ENCODE measurements around the gene KRTAP3-3.

The KRTAP3-3 gene

DNA sequence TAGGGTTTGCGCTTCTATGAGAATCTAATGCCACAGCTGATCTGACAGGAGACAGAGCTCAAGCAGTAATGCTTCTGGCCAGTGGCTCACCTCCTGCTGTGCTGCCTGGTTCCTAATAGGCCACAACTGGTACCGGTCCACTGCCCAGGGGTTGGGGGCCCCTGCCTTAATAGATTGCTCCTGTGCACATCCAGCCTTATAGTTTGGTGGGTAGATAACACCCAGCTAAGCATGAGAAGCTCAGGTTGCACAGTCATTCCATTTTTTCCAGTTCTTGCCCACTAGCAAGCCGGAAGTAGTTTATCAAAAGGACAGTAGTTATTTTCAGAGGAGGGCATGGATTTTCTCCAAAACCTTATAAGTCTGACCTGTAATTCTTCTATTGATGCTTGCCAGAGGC, 25.5 kb upstream of the KRTAP3-3 start:
- Histone ChIP-seq H3K36me3 (ENCODE audit: insufficient read depth) (no peaks in the 10 kb centered on the region), H2AFZ (ENCODE audit: low read depth) (no peak overlapping the region), H3K9ac (no peak overlapping the region), H3K79me2 (ENCODE audit: insufficient read depth, low read depth) (no peaks in the 10 kb centered on the region), H3K4me1 (ENCODE audit: low read depth, poor library complexity, severe bottlenecking) (no peaks in the 10 kb centered on the region), H3K27me3 (ENCODE audit: insufficient read depth, low read depth) (no peaks in the 10 kb centered on the region), H3K27ac (no peak overlapping the region), H3K4me2 (no peak overlapping the region), H4K20me1 (ENCODE audit: insufficient read depth) (no peaks in the 10 kb centered on the region), H3K4me3 (IDR thresholded peaks at IDR 0.05; ENCODE audit: insufficient read depth, low read depth, low read length) (no peak overlapping the region)
- TF ChIP-seq, protein P1, sequence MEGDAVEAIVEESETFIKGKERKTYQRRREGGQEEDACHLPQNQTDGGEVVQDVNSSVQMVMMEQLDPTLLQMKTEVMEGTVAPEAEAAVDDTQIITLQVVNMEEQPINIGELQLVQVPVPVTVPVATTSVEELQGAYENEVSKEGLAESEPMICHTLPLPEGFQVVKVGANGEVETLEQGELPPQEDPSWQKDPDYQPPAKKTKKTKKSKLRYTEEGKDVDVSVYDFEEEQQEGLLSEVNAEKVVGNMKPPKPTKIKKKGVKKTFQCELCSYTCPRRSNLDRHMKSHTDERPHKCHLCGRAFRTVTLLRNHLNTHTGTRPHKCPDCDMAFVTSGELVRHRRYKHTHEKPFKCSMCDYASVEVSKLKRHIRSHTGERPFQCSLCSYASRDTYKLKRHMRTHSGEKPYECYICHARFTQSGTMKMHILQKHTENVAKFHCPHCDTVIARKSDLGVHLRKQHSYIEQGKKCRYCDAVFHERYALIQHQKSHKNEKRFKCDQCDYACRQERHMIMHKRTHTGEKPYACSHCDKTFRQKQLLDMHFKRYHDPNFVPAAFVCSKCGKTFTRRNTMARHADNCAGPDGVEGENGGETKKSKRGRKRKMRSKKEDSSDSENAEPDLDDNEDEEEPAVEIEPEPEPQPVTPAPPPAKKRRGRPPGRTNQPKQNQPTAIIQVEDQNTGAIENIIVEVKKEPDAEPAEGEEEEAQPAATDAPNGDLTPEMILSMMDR (conservative IDR thresholded peaks at IDR 0.05; ENCODE audit: low read depth, low read length): no peak

DNA sequence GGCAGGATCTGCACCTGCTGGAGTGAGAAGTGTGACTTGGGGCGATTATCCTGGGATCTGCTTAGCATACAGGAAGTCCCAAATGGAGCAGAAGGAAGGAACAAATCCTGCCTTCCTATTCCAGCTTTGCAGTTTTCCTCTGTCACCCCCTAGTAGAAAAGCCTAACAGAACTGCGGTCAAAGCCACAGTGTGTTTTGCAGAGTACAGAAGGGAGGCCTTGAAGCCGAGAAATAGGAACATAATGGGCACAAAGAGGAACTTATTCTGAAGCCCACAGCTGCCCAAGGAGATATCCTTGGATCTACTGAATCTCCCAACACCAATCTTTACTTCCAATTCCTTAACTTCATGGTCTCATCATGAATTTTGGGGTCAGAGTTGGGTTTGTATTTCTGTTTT, 24.6 kb upstream of the KRTAP3-3 start:
- no peak overlapping the region for H3K27ac ChIP-seq
- no peaks in the 10 kb centered on the region for H3K36me3 ChIP-seq (ENCODE audit: insufficient read depth)
- H2AFZ ChIP-seq (ENCODE audit: low read depth): no peak overlapping the region
- no peaks in the 10 kb centered on the region for H3K27me3 ChIP-seq (ENCODE audit: insufficient read depth, low read depth)
- H3K9ac ChIP-seq: no peak overlapping the region
- TF ChIP-seq, protein P1 (conservative IDR thresholded peaks at IDR 0.05; ENCODE audit: low read depth, low read length): no peak
- no peak overlapping the region for H3K4me2 ChIP-seq
- H3K4me3 ChIP-seq (IDR thresholded peaks at IDR 0.05; ENCODE audit: insufficient read depth, low read depth, low read length): no peak overlapping the region
- H3K79me2 ChIP-seq (ENCODE audit: insufficient read depth, low read depth): no peaks in the 10 kb centered on the region
- H3K4me1 ChIP-seq (ENCODE audit: low read depth, poor library complexity, severe bottlenecking): no peaks in the 10 kb centered on the region
- no peaks in the 10 kb centered on the region for H4K20me1 ChIP-seq (ENCODE audit: insufficient read depth)

DNA sequence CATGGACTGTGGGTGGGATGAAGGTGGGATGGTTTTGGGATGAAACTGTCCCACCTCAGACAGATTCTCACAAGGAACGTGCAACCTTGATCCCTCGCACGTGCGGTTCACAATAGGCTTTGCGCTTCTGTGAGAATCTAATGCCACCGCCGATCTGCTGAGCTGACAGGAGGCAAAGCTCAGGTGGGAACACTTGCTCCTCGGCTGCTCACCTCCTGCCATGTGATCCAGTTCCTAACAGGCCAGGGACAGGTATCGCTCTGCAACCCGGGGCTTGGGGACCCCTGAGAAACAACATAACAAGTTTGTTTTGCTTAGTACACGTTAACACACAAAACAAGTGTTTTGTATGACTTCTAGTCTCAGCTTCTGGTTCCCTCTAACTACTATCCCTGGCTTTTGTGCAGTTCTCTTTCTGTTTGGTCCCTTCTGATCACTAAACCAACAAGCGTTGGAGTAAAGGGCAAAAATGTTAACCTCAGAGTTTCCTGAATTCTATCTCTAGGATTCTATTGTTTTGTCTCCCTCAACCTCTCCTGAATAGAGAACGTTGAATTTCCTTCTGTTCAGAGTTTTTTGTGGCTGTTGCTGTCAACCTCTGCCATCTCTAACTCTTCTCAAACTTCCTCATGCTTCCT, 22.7 kb upstream of the KRTAP3-3 start:
- no peak overlapping the region for H2AFZ ChIP-seq (ENCODE audit: low read depth)
- H3K36me3 ChIP-seq (ENCODE audit: insufficient read depth): no peaks in the 10 kb centered on the region
- no peaks in the 10 kb centered on the region for H3K27me3 ChIP-seq (ENCODE audit: insufficient read depth, low read depth)
- H4K20me1 ChIP-seq (ENCODE audit: insufficient read depth): no peaks in the 10 kb centered on the region
- H3K27ac ChIP-seq: no peak overlapping the region
- H3K4me2 ChIP-seq: no peak overlapping the region
- H3K4me1 ChIP-seq (ENCODE audit: low read depth, poor library complexity, severe bottlenecking): no peaks in the 10 kb centered on the region
- no peak overlapping the region for H3K9ac ChIP-seq
- H3K4me3 ChIP-seq (IDR thresholded peaks at IDR 0.05; ENCODE audit: insufficient read depth, low read depth, low read length): no peak overlapping the region
- TF ChIP-seq, protein P1 (conservative IDR thresholded peaks at IDR 0.05; ENCODE audit: low read depth, low read length): no peak
- no peaks in the 10 kb centered on the region for H3K79me2 ChIP-seq (ENCODE audit: insufficient read depth, low read depth)

DNA sequence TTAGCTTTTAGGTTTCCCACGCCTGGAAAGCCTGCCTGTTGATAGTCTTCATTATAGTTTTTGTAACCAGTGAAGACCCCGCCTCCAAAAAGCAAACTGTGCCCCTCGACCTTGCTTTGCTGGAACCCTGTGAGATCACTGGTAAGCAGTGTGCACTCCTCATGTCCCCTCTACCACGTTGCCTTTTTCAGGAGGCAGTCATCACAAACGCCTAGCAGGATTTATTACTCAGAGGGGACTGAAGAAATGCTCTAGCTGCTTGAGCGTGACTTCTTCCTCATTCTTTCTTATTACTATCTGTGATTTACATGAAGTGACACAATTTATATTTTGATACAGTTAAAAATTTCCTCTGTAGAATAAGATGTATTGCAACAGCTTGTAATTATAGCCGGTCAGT, 21.5 kb upstream of the KRTAP3-3 start:
- no peak overlapping the region for H2AFZ ChIP-seq (ENCODE audit: low read depth)
- no peaks in the 10 kb centered on the region for H3K27me3 ChIP-seq (ENCODE audit: insufficient read depth, low read depth)
- no peak overlapping the region for H3K4me3 ChIP-seq (IDR thresholded peaks at IDR 0.05; ENCODE audit: insufficient read depth, low read depth, low read length)
- no peaks in the 10 kb centered on the region for H3K36me3 ChIP-seq (ENCODE audit: insufficient read depth)
- TF ChIP-seq, protein P1 (conservative IDR thresholded peaks at IDR 0.05; ENCODE audit: low read depth, low read length): no peak
- no peaks in the 10 kb centered on the region for H4K20me1 ChIP-seq (ENCODE audit: insufficient read depth)
- no peaks in the 10 kb centered on the region for H3K79me2 ChIP-seq (ENCODE audit: insufficient read depth, low read depth)
- no peak overlapping the region for H3K27ac ChIP-seq
- no peak overlapping the region for H3K9ac ChIP-seq
- H3K4me1 ChIP-seq (ENCODE audit: low read depth, poor library complexity, severe bottlenecking): no peaks in the 10 kb centered on the region
- no peak overlapping the region for H3K4me2 ChIP-seq
